Activated T-cell treated with anti-CD3 and anti-CD28 coated beads, Interleukin-2, amount 50 U/mL, for 72 hours (primary cell): ENCODE data around the gene FUBP1. TPM values are rescaled to one million over a fixed set of nuclear protein-coding genes. Genes with fewer than 3 reads are reported as not detected.
"Not testable (repeated sequence)": the region's sequence is repeated elsewhere in the genome, so short reads cannot be mapped to it uniquely, and the experiment has no call there.

Experiments
- ATAC-seq, 2 donors: fragments of 150-1000 bp; cut with Tn5 transposase; replicated peaks in 1 of 2; 2 replicates each; pipeline ENCODE4 v1.10.0; 2021; ENCODE audit warnings: moderate library complexity in 2 of 2, mild to moderate bottlenecking in 1 of 2
- DNase-seq, 2 donors: peaks; one replicate each; pipeline ENCODE4 v3.0.0; 2021 to 2022; ENCODE audit warnings: mixed read lengths in 1 of 2
- H3K27ac Mint-ChIP-seq: one replicate; pipeline ENCODE4 v1.8.0; 2022; ENCODE audit warnings: mild to moderate bottlenecking, moderate library complexity, mixed read lengths
- H3K27me3 Mint-ChIP-seq: one replicate; pipeline ENCODE4 v1.8.0; 2022; ENCODE audit warnings: low read depth, mixed read lengths
- H3K36me3 Mint-ChIP-seq, 2 donors: one replicate each; pipeline ENCODE4 v1.8.0; 2022; ENCODE audit warnings: mixed read lengths in 2 of 2, mild to moderate bottlenecking in 1 of 2; ENCODE audit not compliant: insufficient read depth in 2 of 2
- H3K4me1 Mint-ChIP-seq: one replicate; pipeline ENCODE4 v1.8.0; 2022; ENCODE audit warnings: low read depth, mixed read lengths
- H3K4me3 Mint-ChIP-seq, 2 donors: one replicate each; pipeline ENCODE4 v1.8.0; 2022; ENCODE audit warnings: mild to moderate bottlenecking in 2 of 2, mixed read lengths in 2 of 2, moderate library complexity in 2 of 2
- H3K9me3 Mint-ChIP-seq, 2 donors: one replicate each; pipeline ENCODE4 v1.8.0; 2022; ENCODE audit warnings: mixed read lengths in 2 of 2
- total RNA-seq, 2 donors: library from RNA; stranded (reverse); gene quantifications; one replicate each; pipeline ENCODE4 v1.2.3, GENCODE V29; 2022

Gene FUBP1
- total RNA-seq, 2 donors from 2014 or later, result 145 to 191 TPM

DNA sequence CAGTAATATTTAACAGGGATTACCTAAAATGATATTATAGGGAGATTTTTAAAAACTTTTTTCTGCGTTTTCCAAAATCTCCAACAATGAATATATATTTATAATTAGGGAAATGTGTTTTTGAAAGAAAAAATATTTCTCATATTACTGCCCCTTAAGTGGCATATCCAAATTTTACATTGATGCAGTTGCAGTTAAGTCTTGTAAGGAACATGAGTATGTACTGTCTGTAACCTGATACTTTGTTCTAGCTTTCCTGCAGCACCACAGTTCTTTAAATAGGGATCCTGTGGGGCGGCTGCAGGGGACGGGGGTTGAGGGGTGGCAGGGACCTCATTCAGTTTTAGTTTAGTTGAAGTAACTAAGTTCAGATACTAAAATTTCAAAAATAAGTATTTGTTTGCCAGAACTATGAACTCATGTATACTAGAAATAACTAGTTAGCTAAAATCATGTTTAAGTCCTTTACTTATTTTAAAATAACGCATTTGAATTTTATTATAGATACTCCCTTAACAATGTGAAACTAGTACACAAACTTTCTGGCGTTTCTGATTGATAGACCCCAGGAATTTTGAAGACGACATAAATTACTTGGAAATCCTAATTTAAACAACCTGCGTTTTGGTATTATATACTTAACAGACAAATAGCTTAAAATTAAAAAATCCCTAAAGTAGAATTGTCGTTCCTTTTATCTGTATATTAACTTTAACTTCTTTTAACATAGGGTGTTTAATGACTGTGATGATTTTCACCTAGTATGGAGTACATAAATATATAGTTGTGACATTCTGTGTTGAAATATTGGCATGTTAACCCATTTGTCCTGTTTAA lies 25.2 kb upstream of the FUBP1 start:
- Mint-ChIP-seq H3K9me3 (no peaks in the 10 kb centered on the region), H3K36me3 (peaks cover 0 to 3% of the 10 kb centered on the region in 2 donors), H3K27ac (peak overlapping the region; percentile 100), H3K4me1 (peaks cover 54% of the 10 kb centered on the region), H3K27me3 (no peaks in the 10 kb centered on the region), H3K4me3 (peak overlapping the region; percentile 86 to 99)
- peak; percentile 69 to 74 for DNase-seq
- ATAC-seq, result peak; percentile 79 to 81

DNA sequence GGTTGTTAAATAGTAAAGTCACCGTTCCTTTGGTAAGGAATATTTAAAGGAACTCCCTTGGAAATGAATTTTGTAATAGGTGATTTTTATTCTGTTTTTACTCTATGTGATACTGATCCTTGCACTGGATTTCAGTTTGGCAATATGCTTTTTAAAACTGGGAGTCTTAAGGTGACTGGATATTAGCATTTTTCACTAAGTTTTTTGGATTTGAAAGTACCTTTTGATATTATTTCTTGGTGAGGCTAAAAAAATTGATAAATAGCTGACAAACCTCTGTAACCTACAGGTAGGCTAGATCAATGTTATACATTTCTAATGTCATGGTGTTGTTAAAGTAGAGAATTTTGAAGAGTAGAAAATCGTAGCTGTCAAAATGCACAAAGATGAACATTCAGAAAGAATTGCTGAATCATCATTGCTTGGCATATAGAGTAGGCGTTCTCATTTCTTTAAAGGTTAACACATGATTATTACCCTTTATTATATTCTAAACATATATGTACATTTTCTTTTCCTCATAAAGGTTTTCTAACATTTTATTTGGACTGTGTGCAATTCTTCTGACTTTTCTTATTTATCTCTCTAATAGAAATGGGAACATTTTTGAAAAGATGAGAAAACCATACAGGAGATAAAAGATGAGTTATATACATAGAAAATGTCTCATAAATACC lies 24.3 kb upstream of the FUBP1 start:
- Mint-ChIP-seq H3K4me3 (peak overlapping the region; percentile 10 to 59), H3K27me3 (no peaks in the 10 kb centered on the region), H3K27ac (peak overlapping the region; percentile 91), H3K4me1 (peaks cover 52% of the 10 kb centered on the region), H3K9me3 (no peaks in the 10 kb centered on the region), H3K36me3 (peaks cover 0 to 3% of the 10 kb centered on the region in 2 donors)
- ATAC-seq, result no peak
- no peak for DNase-seq

DNA sequence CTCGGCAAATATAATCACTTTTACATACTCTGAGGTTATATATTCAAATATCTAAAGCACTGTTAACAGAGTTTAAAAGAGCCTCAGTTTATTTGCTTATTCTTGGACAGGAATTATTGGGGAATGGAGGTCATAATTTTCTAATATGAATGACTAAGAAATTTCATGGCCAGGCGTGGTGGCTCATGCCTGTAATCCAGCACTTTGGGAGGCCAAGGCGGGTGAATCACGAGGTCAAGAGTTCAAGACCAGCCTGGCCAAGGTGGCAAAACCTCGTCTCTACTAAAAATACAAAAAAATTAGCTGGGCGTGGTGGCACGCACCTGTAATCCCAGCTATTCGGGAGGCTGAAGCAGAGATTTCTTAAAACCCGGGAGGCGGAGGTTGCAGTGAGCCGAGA lies 21.7 kb upstream of the FUBP1 start:
- H3K4me1 Mint-ChIP-seq, result peaks cover 29% of the 10 kb centered on the region
- ATAC-seq, H3K27ac Mint-ChIP-seq, DNase-seq, H3K27me3 Mint-ChIP-seq, H3K4me3 Mint-ChIP-seq, H3K9me3 Mint-ChIP-seq, H3K36me3 Mint-ChIP-seq: not testable (repeated sequence)

DNA sequence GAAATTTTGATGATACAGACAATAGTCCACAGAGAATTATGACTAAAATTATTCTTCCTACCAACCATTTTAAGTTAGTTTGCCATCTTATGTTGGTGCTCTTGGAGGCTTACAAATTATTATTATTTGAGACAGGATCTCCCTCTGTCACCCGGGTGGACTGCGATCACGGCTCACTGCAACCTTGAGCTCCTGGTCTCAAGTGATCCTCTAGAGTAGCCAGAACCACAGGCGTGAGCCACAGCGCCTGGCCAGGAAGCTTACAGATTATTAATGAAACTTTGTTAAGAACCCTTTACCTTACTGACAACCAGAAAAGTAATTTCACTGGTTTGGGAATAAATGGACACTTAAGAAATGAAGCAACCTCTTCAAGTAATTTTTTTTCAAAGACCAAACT lies 17.9 kb upstream of the FUBP1 start:
- no peaks in the 10 kb centered on the region for H3K27me3 Mint-ChIP-seq
- H3K36me3 Mint-ChIP-seq, result peaks cover 2 to 4% of the 10 kb centered on the region in 2 donors
- ATAC-seq (no peak), DNase-seq (no peak)
- H3K9me3 Mint-ChIP-seq, result no peaks in the 10 kb centered on the region
- no peak overlapping the region for H3K4me3 Mint-ChIP-seq
- no peak overlapping the region for H3K27ac Mint-ChIP-seq
- peaks cover 9% of the 10 kb centered on the region for H3K4me1 Mint-ChIP-seq

DNA sequence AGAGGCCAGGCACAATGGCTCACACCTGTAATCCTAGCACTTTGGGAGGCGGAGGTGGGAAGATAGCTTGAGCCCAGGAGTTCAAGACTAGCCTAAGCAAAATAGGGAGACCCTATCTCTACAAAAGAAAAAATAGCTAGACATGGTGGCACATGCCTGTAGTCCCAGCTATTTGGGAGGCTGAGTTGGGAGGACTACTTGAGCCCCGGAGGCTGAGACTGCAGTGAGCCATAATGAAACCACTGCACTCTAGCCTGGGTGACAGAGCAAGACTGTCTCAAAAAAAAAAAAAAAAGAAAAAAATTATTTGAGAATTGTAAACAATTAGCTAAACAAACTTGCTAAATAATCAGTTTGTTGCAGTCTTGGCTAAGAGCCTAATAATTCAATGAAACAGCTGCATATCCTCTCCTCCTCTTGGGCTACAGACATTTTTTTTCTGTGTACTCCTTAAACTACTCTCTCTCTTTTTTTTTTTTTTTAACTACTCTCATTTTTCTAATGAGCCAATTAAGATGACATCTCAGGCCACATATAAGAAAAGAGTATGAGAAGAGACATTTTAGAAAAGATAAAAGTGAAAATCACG lies 15.3 kb upstream of the FUBP1 start:
- Mint-ChIP-seq H3K36me3 (peaks cover 2 to 4% of the 10 kb centered on the region in 2 donors), H3K27me3 (no peaks in the 10 kb centered on the region), H3K9me3 (no peaks in the 10 kb centered on the region), H3K4me1 (peaks cover 22% of the 10 kb centered on the region), H3K4me3 (no peak overlapping the region), H3K27ac (no peak overlapping the region)
- DNase-seq (no peak), ATAC-seq (no peak)

DNA sequence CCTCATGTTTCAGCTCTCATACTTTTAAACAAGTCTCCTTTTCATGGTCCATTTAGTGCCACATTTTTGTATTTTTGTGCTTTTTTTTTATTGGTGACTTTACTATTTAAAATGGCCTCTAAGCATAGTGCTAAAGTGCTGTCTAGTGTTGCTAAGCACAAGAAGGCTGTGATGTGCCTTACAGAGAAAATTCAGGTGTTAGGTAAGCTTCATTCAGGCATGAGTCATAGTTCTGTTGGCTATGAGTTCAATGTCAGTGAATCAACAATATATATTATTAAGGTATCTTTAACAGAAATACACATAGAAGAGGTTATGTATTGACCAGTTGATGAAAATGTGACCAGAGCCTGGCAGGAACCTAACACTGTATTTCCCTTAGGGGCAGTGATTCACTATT lies 12.8 kb upstream of the FUBP1 start:
- H3K4me1 Mint-ChIP-seq, result peaks cover 38% of the 10 kb centered on the region
- DNase-seq, result no peak
- ATAC-seq, result no peak
- H3K27me3 Mint-ChIP-seq, result no peaks in the 10 kb centered on the region
- no peaks in the 10 kb centered on the region for H3K9me3 Mint-ChIP-seq
- H3K27ac Mint-ChIP-seq, result no peak overlapping the region
- H3K36me3 Mint-ChIP-seq, result peaks cover 0 to 1% of the 10 kb centered on the region in 2 donors
- H3K4me3 Mint-ChIP-seq, result no peak overlapping the region

DNA sequence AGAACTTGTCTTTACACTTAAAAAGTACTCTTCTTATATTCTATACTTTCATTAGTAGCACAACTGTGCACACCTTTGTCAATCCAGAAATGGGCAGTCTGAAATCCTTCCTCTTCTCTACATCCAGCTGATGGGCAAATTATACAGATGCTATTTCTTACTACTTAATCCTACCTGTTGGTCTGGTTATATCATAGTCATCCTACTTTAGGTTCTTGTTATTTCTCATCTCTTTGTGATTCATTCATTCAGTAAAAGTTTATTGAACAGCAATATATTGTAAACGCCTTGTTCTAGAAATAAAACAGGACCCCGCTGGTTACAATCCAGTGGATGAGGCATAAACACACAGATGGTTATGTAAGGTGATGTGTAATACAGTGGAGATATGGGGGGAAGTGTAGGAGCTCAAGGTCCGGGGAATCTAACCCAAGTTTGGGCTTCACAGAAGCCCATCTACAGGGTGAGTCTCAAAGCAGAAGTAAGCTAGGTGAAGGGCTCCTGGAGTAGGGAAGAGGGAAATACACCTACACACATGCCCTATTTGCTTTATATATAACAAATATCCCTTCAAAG lies 11.8 kb upstream of the FUBP1 start:
- Mint-ChIP-seq H3K9me3 (no peaks in the 10 kb centered on the region), H3K27ac (peak overlapping the region; percentile 14), H3K27me3 (no peaks in the 10 kb centered on the region), H3K4me3 (peak overlapping the region in 1 of 2 donors; percentile 7), H3K4me1 (peaks cover 47% of the 10 kb centered on the region), H3K36me3 (peaks cover 1 to 3% of the 10 kb centered on the region in 2 donors)
- ATAC-seq (peak in 1 of 2 donors; percentile 35), DNase-seq (no peak)

DNA sequence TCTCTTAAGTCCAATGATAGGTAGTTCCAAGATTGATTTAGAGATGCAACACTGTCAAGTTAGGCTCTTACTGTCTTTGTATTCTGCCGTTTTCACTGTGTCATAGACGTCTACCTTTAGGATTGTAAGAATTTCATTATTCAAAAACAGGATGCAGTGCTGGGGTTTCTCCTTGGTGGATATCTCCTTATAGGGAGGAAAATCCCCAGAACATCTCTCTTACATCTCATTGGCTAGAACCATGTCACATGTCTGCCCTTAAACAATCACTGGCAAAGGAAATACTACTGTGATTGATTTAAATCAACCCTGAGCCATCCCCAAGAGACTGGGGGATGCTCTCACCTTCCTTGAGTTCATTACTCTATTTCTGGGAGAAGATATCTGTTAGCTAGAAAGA lies 10.9 kb upstream of the FUBP1 start:
- DNase-seq (no peak), ATAC-seq (no peak)
- Mint-ChIP-seq H3K36me3 (peaks cover 0 to 3% of the 10 kb centered on the region in 2 donors), H3K4me3 (no peak overlapping the region), H3K27me3 (no peaks in the 10 kb centered on the region), H3K27ac (peak overlapping the region; percentile 84), H3K9me3 (no peaks in the 10 kb centered on the region), H3K4me1 (peaks cover 50% of the 10 kb centered on the region)

DNA sequence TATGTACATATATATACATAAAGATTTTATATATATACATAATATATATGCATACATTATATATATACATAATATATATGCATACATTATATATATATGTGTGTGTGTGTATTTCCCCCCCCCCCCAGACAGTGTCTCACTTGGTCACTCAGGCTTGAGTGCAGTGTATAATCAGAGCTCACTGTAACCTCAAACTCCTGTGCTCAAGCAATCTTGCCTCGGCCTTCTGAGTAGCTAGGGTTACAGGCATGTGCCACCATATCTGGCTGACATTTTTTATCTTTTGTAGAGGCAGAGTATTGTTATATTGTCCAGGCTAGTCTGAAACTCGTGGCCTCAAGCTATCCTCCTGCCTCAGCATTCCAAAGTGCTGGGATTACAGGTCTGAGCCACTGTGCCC lies 9.0 kb upstream of the FUBP1 start:
- no peak overlapping the region for H3K27ac Mint-ChIP-seq
- peaks cover 0 to 3% of the 10 kb centered on the region in 2 donors for H3K36me3 Mint-ChIP-seq
- H3K9me3 Mint-ChIP-seq, result no peaks in the 10 kb centered on the region
- DNase-seq, result no peak
- ATAC-seq, result no peak
- H3K4me3 Mint-ChIP-seq, result no peak overlapping the region
- H3K27me3 Mint-ChIP-seq, result no peaks in the 10 kb centered on the region
- peaks cover 61% of the 10 kb centered on the region for H3K4me1 Mint-ChIP-seq

DNA sequence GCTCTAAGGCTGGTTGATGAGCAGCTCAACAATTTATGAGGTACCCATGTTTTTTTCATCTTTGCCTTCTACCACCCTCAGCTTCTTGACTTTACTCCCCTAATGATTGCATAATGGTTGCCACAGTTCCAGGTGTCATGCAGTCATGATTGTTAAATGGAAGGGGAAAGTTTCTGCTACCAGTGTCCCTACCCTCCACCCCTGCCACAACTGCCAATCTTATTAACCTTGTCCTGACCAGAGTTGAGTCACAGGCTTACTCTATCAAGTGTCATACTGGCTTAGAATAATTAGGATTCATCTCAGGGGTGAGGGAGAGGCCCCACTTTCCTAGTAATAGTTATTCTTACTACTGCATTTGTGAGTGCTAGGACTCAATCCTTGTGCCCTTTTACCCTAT lies 7.9 kb upstream of the FUBP1 start:
- H3K4me1 Mint-ChIP-seq, result peaks cover 70% of the 10 kb centered on the region
- DNase-seq (no peak), ATAC-seq (peak; percentile 51 to 82)
- no peaks in the 10 kb centered on the region for H3K9me3 Mint-ChIP-seq
- H3K4me3 Mint-ChIP-seq, result no peak overlapping the region
- no peaks in the 10 kb centered on the region for H3K27me3 Mint-ChIP-seq
- H3K27ac Mint-ChIP-seq, result no peak overlapping the region
- H3K36me3 Mint-ChIP-seq, result peaks cover 0 to 3% of the 10 kb centered on the region in 2 donors

DNA sequence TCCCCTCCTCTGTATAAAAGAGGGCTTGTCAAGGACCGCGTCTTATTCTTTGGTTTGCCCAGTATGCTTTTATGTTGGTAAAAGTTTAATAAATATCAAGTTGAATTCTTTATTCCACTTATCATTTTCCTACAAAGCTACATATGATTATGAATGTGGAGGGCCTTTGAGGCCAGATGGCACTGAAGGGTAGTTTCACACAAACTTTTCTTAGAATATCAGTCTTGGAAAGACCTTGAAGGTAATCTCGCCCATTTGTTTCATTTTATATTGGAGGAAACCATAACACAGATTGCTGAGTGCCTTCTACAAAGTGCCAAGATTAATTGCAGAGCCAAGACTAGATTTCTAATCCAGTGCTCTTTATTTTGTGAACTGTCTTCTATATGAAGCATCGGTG lies 5.8 kb upstream of the FUBP1 start:
- Mint-ChIP-seq H3K27me3 (no peaks in the 10 kb centered on the region), H3K4me1 (peaks cover 69% of the 10 kb centered on the region), H3K9me3 (no peaks in the 10 kb centered on the region), H3K36me3 (peaks cover 2 to 3% of the 10 kb centered on the region in 2 donors), H3K4me3 (peak overlapping the region in 1 of 2 donors; percentile 45), H3K27ac (peak overlapping the region; percentile 88)
- no peak for ATAC-seq
- no peak for DNase-seq

DNA sequence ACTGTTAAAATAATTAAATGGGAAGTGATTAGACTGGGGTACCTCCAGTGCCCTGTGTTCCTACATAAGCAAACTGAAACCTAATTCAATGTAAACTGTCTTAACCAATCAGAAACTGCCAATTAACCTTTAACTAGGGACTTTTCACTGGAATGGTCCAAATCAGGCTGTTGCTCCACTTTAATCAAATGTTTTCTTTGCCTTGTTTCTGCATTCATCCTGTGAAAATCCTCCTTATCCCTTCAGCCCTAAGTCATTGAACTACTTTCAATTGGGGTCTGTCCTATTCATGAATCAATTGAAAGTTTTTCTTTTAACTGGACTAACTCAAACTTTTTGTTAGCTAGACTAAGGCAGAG lies 5.1 kb upstream of the FUBP1 start:
- H3K36me3 Mint-ChIP-seq, result peaks cover 2 to 3% of the 10 kb centered on the region in 2 donors
- ATAC-seq (no peak), DNase-seq (no peak)
- peak overlapping the region; percentile 59 for H3K27ac Mint-ChIP-seq
- no peaks in the 10 kb centered on the region for H3K27me3 Mint-ChIP-seq
- peaks cover 67% of the 10 kb centered on the region for H3K4me1 Mint-ChIP-seq
- H3K4me3 Mint-ChIP-seq, result peak overlapping the region in 1 of 2 donors; percentile 33
- H3K9me3 Mint-ChIP-seq, result no peaks in the 10 kb centered on the region
